Activated naive CD4-positive, alpha-beta T cell treated with anti-CD3 and anti-CD28 coated beads, Interleukin-2, amount 50 U/mL, for 24 hours (primary cell): ENCODE measurements around the gene BCAS3.
"Not testable (repeated sequence)": the region's sequence is repeated elsewhere in the genome, so short reads cannot be mapped to it uniquely, and the experiment has no call there.

Source experiments
- H3K27ac Mint-ChIP-seq: one replicate; pipeline ENCODE4 v1.8.0; 2021; ENCODE audit warnings: mild to moderate bottlenecking, mixed read lengths
- H3K27me3 Mint-ChIP-seq: one replicate; pipeline ENCODE4 v1.8.0; 2021; ENCODE audit warnings: mixed read lengths
- H3K36me3 Mint-ChIP-seq: one replicate; pipeline ENCODE4 v1.8.0; 2021; ENCODE audit warnings: mixed read lengths
- H3K4me1 Mint-ChIP-seq: one replicate; pipeline ENCODE4 v1.8.0; 2021; ENCODE audit warnings: mixed read lengths
- H3K4me3 Mint-ChIP-seq: one replicate; pipeline ENCODE4 v1.8.0; 2021; ENCODE audit warnings: mild to moderate bottlenecking, mixed read lengths
- H3K9me3 Mint-ChIP-seq: one replicate; pipeline ENCODE4 v1.8.0; 2021; ENCODE audit warnings: mixed read lengths

Gene BCAS3

DNA sequence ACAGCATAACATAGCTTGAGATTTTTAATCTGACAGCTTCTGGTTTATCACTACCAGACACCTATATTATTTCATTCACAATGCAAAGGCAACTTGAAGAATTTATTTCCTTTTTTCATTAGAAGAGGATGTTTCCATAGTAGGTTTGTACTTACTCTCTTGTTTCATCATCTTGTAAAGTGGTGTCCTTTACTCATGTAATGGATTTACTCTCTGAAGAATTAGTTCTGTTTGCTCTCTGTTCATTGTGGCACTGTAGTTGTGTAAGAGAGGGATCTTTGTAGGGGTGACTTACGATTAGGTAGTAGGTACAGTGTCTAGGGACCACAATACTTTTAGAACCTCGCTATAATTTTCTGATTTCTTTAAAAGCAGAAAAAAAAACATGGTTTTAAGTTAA is 256.1 kb downstream of the BCAS3 start:
- Mint-ChIP-seq H3K9me3 (no peaks in the 10 kb centered on the region), H3K36me3 (peaks cover 1% of the 10 kb centered on the region), H3K4me1 (no peaks in the 10 kb centered on the region), H3K4me3 (no peak overlapping the region), H3K27me3 (no peaks in the 10 kb centered on the region), H3K27ac (no peak overlapping the region)

DNA sequence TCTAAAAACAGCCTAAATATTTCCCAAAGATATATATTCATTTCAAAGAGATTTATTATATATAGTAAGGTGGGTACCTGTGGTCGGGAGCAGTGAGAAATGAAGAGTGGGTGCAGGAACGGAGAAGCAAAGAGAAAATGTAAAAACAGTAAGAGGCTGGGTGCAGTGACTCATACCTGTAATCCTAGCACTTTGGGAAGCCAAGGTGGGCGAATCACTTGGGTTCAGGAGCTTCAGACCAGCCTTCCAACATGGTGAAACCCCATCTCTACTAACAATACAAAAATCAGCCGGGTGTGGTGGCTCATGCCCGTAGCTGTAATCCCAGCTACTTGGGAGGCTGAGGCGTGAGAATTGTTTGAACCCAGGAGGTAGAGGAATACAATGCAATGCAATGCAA is 257.1 kb downstream of the BCAS3 start:
- H3K4me3 Mint-ChIP-seq: no peak overlapping the region
- no peak overlapping the region for H3K27ac Mint-ChIP-seq
- peaks cover 1% of the 10 kb centered on the region for H3K36me3 Mint-ChIP-seq
- no peaks in the 10 kb centered on the region for H3K4me1 Mint-ChIP-seq
- H3K9me3 Mint-ChIP-seq: no peaks in the 10 kb centered on the region
- no peaks in the 10 kb centered on the region for H3K27me3 Mint-ChIP-seq

- H3K4me3 Mint-ChIP-seq, H3K4me1 Mint-ChIP-seq, H3K27ac Mint-ChIP-seq, H3K36me3 Mint-ChIP-seq, H3K9me3 Mint-ChIP-seq, H3K27me3 Mint-ChIP-seq: not testable (repeated sequence)
Observed at GRCh38 chr17:60935991-60936390, 258.3 kb downstream of the BCAS3 start.

DNA sequence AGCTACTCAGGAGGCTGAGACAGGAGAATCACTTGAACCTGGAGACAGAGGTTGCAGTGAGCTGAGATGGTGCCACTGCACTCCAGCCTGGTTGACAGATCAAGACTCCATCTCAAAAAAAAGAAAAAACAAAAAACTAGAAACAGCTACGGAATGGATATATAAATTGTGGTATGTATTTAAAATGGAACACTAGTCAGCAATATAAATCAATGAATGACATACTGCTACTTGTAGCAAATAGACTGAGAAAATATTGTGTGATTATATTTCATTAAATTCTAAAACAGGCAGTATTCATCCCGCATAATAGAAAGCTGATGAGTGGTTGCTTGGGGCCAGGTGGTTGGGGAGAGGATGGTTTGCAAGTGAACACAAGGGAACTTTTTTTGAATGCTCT is 261.7 kb downstream of the BCAS3 start:
- Mint-ChIP-seq H3K9me3 (no peaks in the 10 kb centered on the region), H3K4me1 (no peaks in the 10 kb centered on the region), H3K27ac (no peak overlapping the region), H3K36me3 (peaks cover 2% of the 10 kb centered on the region), H3K27me3 (no peaks in the 10 kb centered on the region), H3K4me3 (no peak overlapping the region)

DNA sequence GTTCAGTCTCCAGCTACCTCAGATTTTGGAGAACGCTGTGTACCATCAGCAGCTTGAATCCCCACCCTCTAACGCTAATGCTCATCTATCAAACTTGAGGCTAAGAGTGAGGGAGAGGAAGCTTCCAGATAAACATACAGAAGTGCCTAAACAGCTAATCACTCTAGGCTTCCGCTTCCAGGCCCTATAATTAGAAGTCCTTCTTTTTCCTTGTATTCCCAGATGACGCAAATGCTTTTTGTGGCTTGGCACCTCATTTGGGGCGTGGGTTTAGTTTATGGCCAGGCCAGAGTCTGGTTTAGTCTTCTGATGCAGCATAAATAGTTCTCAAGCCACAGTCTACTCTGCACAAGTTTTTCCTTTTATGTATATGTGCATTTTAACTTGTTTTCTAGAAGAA is 263.4 kb downstream of the BCAS3 start:
- Mint-ChIP-seq H3K4me1 (no peaks in the 10 kb centered on the region), H3K4me3 (no peak overlapping the region), H3K36me3 (peaks cover 5% of the 10 kb centered on the region), H3K27me3 (no peaks in the 10 kb centered on the region), H3K27ac (no peak overlapping the region), H3K9me3 (no peaks in the 10 kb centered on the region)

- no peaks in the 10 kb centered on the region for H3K27me3 Mint-ChIP-seq
- H3K4me1 Mint-ChIP-seq: no peaks in the 10 kb centered on the region
- H3K27ac Mint-ChIP-seq: no peak overlapping the region
- H3K9me3 Mint-ChIP-seq: no peaks in the 10 kb centered on the region
- no peak overlapping the region for H3K4me3 Mint-ChIP-seq
- H3K36me3 Mint-ChIP-seq: peaks cover 7% of the 10 kb centered on the region
Observed at GRCh38 chr17:60941571-60941970, 263.9 kb downstream of the BCAS3 start.

DNA sequence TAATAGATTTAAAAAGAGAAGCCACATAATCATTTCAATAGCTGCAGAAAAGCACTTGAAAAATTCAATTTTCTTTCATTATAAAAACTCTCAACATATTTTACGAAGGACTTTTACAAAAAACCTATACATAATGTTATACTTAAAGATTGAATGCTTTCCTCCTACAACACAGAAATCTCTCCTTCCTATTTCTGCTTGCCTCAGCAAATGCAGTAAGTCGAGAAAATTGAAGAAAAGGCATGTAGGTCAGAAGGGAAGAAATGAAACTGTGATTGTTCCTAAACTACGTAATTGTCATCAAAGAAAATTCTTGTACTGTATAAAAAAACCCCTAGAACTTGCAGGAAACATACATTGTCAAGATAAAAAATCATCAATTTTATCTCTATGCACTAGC is 267.1 kb downstream of the BCAS3 start:
- Mint-ChIP-seq H3K4me3 (no peak overlapping the region), H3K27ac (no peak overlapping the region), H3K9me3 (no peaks in the 10 kb centered on the region), H3K4me1 (no peaks in the 10 kb centered on the region), H3K36me3 (peaks cover 8% of the 10 kb centered on the region), H3K27me3 (no peaks in the 10 kb centered on the region)

DNA sequence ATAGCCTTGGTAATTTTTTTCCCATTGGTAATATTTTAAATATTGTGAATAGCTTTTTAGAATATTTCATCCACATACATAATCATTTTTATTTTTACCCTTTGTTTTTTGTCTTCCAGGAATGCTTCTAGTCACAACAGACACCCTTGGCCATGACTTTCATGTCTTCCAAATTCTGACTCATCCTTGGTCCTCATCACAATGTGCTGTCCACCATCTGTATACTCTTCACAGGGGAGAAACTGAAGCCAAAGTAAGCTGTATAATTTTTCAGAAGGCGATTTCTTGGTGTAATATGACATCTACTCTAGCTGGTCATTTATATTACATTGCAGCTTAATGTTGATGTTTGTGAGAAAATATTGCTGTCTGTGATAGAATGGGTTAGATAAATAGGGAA is 269.4 kb downstream of the BCAS3 start:
- Mint-ChIP-seq H3K4me1 (no peaks in the 10 kb centered on the region), H3K27ac (no peak overlapping the region), H3K36me3 (peaks cover 8% of the 10 kb centered on the region), H3K9me3 (no peaks in the 10 kb centered on the region), H3K4me3 (no peak overlapping the region), H3K27me3 (no peaks in the 10 kb centered on the region)

- H3K4me1 Mint-ChIP-seq: no peaks in the 10 kb centered on the region
- peaks cover 8% of the 10 kb centered on the region for H3K36me3 Mint-ChIP-seq
- no peak overlapping the region for H3K4me3 Mint-ChIP-seq
- H3K9me3 Mint-ChIP-seq: no peaks in the 10 kb centered on the region
- H3K27me3 Mint-ChIP-seq: no peaks in the 10 kb centered on the region
- H3K27ac Mint-ChIP-seq: no peak overlapping the region
Observed at GRCh38 chr17:60947543-60947942, 269.9 kb downstream of the BCAS3 start.

- Mint-ChIP-seq H3K36me3 (peaks cover 11% of the 10 kb centered on the region), H3K9me3 (no peaks in the 10 kb centered on the region), H3K4me1 (no peaks in the 10 kb centered on the region), H3K27ac (no peak overlapping the region), H3K27me3 (no peaks in the 10 kb centered on the region), H3K4me3 (no peak overlapping the region)
Observed at GRCh38 chr17:60952747-60953146, 275.1 kb downstream of the BCAS3 start.

DNA sequence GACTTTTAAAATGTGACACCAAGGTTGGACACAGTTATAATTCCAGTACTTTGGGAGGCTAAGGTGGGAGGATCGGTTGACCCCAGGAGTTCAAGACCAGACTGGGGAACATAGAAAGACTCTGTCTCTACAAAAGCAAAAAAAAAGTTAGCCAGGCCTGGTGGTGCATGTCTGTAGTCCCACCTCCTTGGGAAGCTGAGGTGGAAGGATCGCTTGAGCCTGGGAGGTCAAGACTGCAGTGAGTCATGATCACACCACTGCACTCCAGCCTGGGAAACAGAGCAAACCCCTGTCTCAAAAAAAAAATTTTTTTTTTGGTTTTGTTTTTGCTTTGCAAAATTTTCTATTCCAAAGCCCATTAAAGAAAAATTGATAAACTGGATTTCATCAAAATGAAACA is 281.4 kb downstream of the BCAS3 start:
- Mint-ChIP-seq H3K27me3 (no peaks in the 10 kb centered on the region), H3K36me3 (peaks cover 28% of the 10 kb centered on the region), H3K4me3 (no peak overlapping the region)

DNA sequence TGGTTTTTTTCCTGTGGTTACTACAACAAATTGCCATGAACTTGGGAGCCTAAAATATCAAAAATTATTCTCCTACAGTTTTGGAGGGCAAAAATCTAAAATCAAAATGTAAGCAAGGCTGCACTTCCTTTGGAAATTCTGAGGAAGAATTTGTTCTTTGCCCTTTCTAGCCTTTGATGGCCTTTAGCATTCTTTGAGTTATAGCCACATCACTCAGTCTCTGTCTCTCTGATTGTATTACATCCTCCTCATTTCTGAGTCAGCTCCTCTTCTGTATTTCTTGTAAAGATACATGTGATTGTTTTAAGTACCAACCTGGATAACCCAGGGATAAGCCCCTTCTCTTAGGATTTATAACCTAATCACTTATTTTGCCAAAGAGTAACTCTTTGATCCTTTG is 282.0 kb downstream of the BCAS3 start:
- H3K27ac Mint-ChIP-seq: no peak overlapping the region
- peaks cover 13% of the 10 kb centered on the region for H3K9me3 Mint-ChIP-seq
- peaks cover 32% of the 10 kb centered on the region for H3K36me3 Mint-ChIP-seq

More for the DNA sequence above, 281.4 kb downstream of the BCAS3 start:
- H3K4me1 Mint-ChIP-seq: no peaks in the 10 kb centered on the region
- no peak overlapping the region for H3K27ac Mint-ChIP-seq
- peaks cover 8% of the 10 kb centered on the region for H3K9me3 Mint-ChIP-seq

GRCh38 chr17:60960398-60961065 is 282.9 kb downstream of the BCAS3 start:
- Mint-ChIP-seq H3K9me3 (peaks cover 17% of the 10 kb centered on the region), H3K4me1 (no peaks in the 10 kb centered on the region), H3K27ac (no peak overlapping the region), H3K4me3 (no peak overlapping the region), H3K36me3 (peaks cover 34% of the 10 kb centered on the region), H3K27me3 (no peaks in the 10 kb centered on the region)

More for the DNA sequence above, 282.0 kb downstream of the BCAS3 start:
- H3K27me3 Mint-ChIP-seq: no peaks in the 10 kb centered on the region
- no peak overlapping the region for H3K4me3 Mint-ChIP-seq
- no peaks in the 10 kb centered on the region for H3K4me1 Mint-ChIP-seq

GRCh38 chr17:60964160-60964559 is 286.5 kb downstream of the BCAS3 start:
- Mint-ChIP-seq H3K27ac (no peak overlapping the region), H3K27me3 (no peaks in the 10 kb centered on the region), H3K9me3 (peaks cover 29% of the 10 kb centered on the region), H3K4me3 (no peak overlapping the region), H3K36me3 (peaks cover 33% of the 10 kb centered on the region), H3K4me1 (no peaks in the 10 kb centered on the region)

GRCh38 chr17:60968266-60968665 is 290.6 kb downstream of the BCAS3 start:
- Mint-ChIP-seq H3K4me3 (no peak overlapping the region), H3K36me3 (peaks cover 22% of the 10 kb centered on the region), H3K9me3 (peaks cover 24% of the 10 kb centered on the region), H3K4me1 (no peaks in the 10 kb centered on the region), H3K27me3 (no peaks in the 10 kb centered on the region), H3K27ac (no peak overlapping the region)

- Mint-ChIP-seq H3K4me1 (no peaks in the 10 kb centered on the region), H3K36me3 (peaks cover 16% of the 10 kb centered on the region), H3K27ac (no peak overlapping the region), H3K9me3 (peaks cover 17% of the 10 kb centered on the region), H3K27me3 (no peaks in the 10 kb centered on the region), H3K4me3 (no peak overlapping the region)
Observed at GRCh38 chr17:60969500-60970037, 291.9 kb downstream of the BCAS3 start.

GRCh38 chr17:60970741-60971140 is 293.1 kb downstream of the BCAS3 start:
- no peak overlapping the region for H3K4me3 Mint-ChIP-seq
- H3K27ac Mint-ChIP-seq: no peak overlapping the region
- no peaks in the 10 kb centered on the region for H3K27me3 Mint-ChIP-seq
- peaks cover 12% of the 10 kb centered on the region for H3K9me3 Mint-ChIP-seq
- H3K4me1 Mint-ChIP-seq: no peaks in the 10 kb centered on the region
- peaks cover 14% of the 10 kb centered on the region for H3K36me3 Mint-ChIP-seq
